ENCODE data around the gene CNNM4.

CNNM4 gene

DNA sequence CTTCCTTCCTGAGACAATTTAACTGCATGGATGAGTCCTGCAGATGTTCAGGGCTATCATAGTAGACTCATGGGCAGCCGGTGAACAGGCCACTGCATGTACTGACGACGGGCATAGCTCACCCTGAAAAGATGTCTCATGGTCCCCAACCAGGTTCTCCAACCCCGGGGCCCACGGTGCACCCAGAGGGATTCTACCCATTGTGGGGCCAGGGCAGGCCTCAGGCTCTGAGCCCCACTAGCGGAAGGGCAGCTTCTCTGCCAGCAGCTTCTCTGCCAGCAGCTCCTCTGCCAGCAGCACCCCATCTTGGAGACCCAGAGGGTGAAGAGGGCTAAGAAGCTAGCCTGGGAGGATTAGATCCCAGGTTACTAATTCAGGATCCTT lies 3.2 kb upstream of the CNNM4 start:
- Histone ChIP-seq H3K27ac (ENCODE audit: low read depth, low read length) (no peak overlapping the region), H3K27me3 (ENCODE audit: control insufficient read depth in 1 of 2, insufficient read depth in 2 of 2, low read length in 2 of 2) (no peaks in the 10 kb centered on the region)

DNA sequence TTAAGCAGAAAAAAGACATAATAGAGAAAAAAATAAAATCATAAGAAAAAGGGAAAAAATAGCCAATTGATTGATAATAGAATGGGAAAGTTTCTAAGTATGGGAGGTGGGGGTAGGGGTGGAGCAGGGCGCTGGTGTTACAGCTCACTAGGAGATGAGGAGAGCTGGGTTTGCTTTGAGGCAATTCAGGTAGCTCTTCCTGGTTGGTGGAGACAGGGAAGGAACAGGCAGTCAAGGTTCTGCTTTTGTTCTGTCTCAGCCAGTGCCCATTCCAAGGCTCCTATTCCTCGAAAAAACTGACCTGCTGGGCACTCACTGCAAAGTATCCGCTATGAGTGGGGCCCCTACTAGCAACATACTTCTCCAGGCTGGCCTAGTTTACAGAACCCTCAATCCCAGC lies 1.7 kb upstream of the CNNM4 start:
- Histone ChIP-seq H3K27me3 (ENCODE audit: control insufficient read depth in 1 of 2, insufficient read depth in 2 of 2, low read length in 2 of 2) (no peaks in the 10 kb centered on the region), H3K36me3 (ENCODE audit: control insufficient read depth in 1 of 2, insufficient read depth in 2 of 2, low read length in 2 of 2) (no peaks in the 10 kb centered on the region), H3K9ac (ENCODE audit: low read depth in 1 of 2, low read length in 2 of 2) (no peak overlapping the region), H3K9me3 (ENCODE audit: control insufficient read depth in 1 of 2, low read length in 2 of 2) (no peaks in the 10 kb centered on the region), H3K27ac (ENCODE audit: low read depth, low read length) (no peak overlapping the region), H3K4me3 (ENCODE audit: low read depth in 1 of 2, low read length in 2 of 2) (no peak overlapping the region), H3K4me1 (ENCODE audit: control insufficient read depth in 1 of 2, insufficient read depth in 2 of 2, low read length in 2 of 2) (peaks cover 42 to 46% of the 10 kb centered on the region in 2 donors)

More for the DNA sequence above, 3.2 kb upstream of the CNNM4 start:
- Histone ChIP-seq H3K9ac (ENCODE audit: low read depth in 1 of 2, low read length in 2 of 2) (no peak overlapping the region), H3K4me3 (ENCODE audit: low read depth in 1 of 2, low read length in 2 of 2) (no peak overlapping the region), H3K9me3 (ENCODE audit: control insufficient read depth in 1 of 2, low read length in 2 of 2) (no peaks in the 10 kb centered on the region), H3K4me1 (ENCODE audit: control insufficient read depth in 1 of 2, insufficient read depth in 2 of 2, low read length in 2 of 2) (peaks cover 28 to 38% of the 10 kb centered on the region in 2 donors), H3K36me3 (ENCODE audit: control insufficient read depth in 1 of 2, insufficient read depth in 2 of 2, low read length in 2 of 2) (no peaks in the 10 kb centered on the region)

DNA sequence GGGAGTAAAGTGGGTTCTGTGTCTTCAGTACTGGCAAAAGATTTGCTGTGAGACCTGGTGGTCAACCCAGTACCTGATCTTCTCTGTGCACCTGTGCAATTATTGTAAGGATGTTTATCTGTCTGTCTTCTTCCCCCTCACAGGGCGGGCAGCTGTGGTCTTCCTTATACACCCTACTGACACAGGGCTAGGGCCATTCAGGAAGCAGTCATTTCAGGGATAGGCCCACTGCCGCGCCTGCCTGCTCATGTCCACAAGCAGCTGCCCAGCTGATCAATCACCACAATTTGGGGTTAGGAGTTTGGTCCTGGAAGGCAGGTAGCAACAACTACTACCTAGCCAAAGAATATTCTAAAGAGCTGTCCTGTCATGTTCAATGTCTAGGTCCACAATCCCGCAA lies 1.2 kb upstream of the CNNM4 start:
- Histone ChIP-seq H3K27me3 (ENCODE audit: control insufficient read depth in 1 of 2, insufficient read depth in 2 of 2, low read length in 2 of 2) (no peaks in the 10 kb centered on the region), H3K27ac (ENCODE audit: low read depth, low read length) (no peak overlapping the region), H3K9me3 (ENCODE audit: control insufficient read depth in 1 of 2, low read length in 2 of 2) (no peaks in the 10 kb centered on the region), H3K4me3 (ENCODE audit: low read depth in 1 of 2, low read length in 2 of 2) (no peak overlapping the region), H3K4me1 (ENCODE audit: control insufficient read depth in 1 of 2, insufficient read depth in 2 of 2, low read length in 2 of 2) (peaks cover 48 to 50% of the 10 kb centered on the region in 2 donors), H3K36me3 (ENCODE audit: control insufficient read depth in 1 of 2, insufficient read depth in 2 of 2, low read length in 2 of 2) (no peaks in the 10 kb centered on the region), H3K9ac (ENCODE audit: low read depth in 1 of 2, low read length in 2 of 2) (no peak overlapping the region)

DNA sequence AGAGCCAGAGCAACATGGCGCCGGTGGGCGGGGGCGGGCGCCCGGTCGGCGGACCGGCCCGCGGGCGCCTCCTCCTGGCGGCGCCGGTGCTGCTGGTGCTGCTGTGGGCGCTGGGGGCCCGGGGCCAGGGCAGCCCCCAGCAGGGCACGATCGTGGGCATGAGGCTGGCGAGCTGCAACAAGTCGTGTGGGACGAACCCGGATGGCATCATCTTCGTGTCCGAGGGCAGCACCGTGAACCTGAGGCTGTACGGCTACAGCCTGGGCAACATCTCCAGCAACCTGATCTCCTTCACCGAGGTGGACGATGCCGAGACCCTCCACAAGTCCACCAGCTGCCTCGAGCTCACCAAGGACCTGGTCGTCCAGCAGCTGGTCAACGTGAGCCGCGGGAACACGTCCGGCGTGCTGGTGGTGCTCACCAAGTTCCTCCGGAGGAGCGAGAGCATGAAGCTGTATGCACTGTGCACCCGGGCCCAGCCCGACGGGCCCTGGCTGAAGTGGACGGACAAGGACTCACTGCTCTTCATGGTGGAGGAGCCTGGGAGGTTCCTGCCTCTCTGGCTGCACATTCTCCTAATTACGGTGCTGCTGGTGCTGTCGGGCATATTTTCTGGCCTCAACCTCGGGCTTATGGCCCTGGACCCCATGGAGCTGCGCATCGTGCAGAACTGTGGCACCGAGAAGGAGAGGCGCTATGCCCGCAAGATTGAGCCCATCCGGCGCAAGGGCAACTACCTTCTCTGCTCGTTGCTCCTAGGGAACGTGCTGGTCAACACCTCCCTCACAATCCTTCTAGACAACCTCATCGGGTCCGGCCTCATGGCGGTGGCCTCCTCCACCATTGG lies 507 bp downstream of the CNNM4 start:
- Histone ChIP-seq H3K27ac (ENCODE audit: low read depth, low read length) (peak overlapping the region; percentile 80), H3K9ac (ENCODE audit: low read depth in 1 of 2, low read length in 2 of 2) (peak overlapping the region; percentile 74 to 89), H3K9me3 (ENCODE audit: control insufficient read depth in 1 of 2, low read length in 2 of 2) (no peaks in the 10 kb centered on the region), H3K36me3 (ENCODE audit: control insufficient read depth in 1 of 2, insufficient read depth in 2 of 2, low read length in 2 of 2) (no peaks in the 10 kb centered on the region), H3K4me1 (ENCODE audit: control insufficient read depth in 1 of 2, insufficient read depth in 2 of 2, low read length in 2 of 2) (peaks cover 55 to 57% of the 10 kb centered on the region in 2 donors), H3K4me3 (ENCODE audit: low read depth in 1 of 2, low read length in 2 of 2) (peak overlapping the region; percentile 81 to 99), H3K27me3 (ENCODE audit: control insufficient read depth in 1 of 2, insufficient read depth in 2 of 2, low read length in 2 of 2) (no peaks in the 10 kb centered on the region)

DNA sequence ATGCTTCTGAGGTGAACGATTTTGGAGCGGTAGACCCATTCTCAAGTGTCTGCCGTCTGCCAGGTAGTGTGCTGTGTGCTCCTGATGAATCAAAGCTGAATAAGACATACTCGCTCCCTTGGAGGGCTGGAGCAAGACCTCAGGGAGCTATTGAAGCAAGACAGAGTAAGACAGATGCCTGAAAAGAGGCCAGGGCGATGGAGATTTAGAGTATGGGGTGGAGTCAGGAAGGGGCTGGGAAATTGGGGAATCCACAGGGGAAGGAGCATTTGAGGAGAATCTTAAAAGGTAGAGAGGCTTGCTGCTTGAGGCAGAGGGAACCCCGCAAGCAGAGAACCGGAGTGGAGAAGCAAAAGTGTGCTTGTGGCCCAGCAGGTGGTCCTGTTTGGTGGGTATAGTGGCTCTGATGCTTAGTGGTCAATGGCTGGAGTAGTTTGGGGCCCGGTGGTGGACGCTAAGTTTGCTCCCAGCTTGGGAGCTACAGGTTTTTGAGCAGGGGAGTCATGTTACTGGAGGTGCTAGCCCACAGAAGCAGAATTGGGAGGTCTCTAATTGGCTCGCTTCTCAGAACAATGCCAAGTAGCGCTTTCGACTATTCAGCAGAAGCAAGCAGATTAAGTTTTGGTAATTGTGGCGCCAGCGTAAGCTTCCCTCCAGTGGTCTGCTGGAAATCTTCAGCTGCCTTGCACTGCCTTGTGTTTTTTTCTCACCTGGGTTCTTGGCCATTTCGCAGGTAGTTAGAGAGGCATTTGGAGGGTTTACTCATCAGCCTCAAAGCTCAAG lies 2.0 kb downstream of the CNNM4 start:
- Histone ChIP-seq H3K9me3 (ENCODE audit: control insufficient read depth in 1 of 2, low read length in 2 of 2) (no peaks in the 10 kb centered on the region), H3K27ac (ENCODE audit: low read depth, low read length) (no peak overlapping the region), H3K4me1 (ENCODE audit: control insufficient read depth in 1 of 2, insufficient read depth in 2 of 2, low read length in 2 of 2) (peaks cover 68 to 72% of the 10 kb centered on the region in 2 donors), H3K9ac (ENCODE audit: low read depth in 1 of 2, low read length in 2 of 2) (peak overlapping the region; percentile 66 to 74), H3K4me3 (ENCODE audit: low read depth in 1 of 2, low read length in 2 of 2) (peak overlapping the region; percentile 81 to 99), H3K36me3 (ENCODE audit: control insufficient read depth in 1 of 2, insufficient read depth in 2 of 2, low read length in 2 of 2) (no peaks in the 10 kb centered on the region), H3K27me3 (ENCODE audit: control insufficient read depth in 1 of 2, insufficient read depth in 2 of 2, low read length in 2 of 2) (no peaks in the 10 kb centered on the region)

DNA sequence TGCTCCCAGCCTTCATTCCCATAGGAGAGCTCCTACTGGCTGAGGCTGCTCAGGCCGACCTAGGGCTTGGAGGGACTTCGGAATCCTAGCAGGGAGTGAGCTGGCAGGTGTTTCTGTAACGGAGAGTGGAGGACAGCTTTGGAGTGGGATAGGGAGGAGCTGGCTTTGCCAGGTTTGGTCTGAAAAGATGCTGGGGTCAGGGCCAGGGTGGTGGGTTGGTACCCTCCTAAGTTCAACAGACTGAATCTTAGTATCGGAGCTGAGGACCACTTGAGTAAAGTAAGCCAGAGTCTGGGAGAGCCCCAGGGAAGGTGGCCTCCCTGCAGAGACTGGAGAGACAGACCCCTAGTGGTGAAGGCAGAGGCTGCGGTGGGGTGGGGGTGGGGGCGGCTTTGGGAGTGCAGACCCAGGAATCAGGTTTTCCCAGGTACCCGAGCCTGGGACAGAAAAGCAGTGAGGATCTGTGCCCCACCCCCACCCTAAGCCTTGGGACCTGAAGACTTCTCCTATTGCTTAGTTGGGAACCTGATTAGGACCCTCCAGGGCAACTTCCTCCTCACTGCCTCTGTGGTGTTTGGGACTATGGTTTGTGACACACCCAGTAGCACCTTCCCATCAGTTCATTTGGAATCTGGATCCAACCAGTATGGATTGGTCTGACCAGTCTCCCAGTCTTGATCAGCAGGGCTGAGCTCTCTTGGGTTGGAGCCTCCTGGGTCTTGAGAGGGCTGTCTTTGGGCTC lies 3.0 kb downstream of the CNNM4 start:
- H3K4me3 ChIP-seq (ENCODE audit: low read depth in 1 of 2, low read length in 2 of 2), result peak overlapping the region; percentile 81 to 99
- no peaks in the 10 kb centered on the region for H3K36me3 ChIP-seq (ENCODE audit: control insufficient read depth in 1 of 2, insufficient read depth in 2 of 2, low read length in 2 of 2)
- H3K9me3 ChIP-seq (ENCODE audit: control insufficient read depth in 1 of 2, low read length in 2 of 2), result no peaks in the 10 kb centered on the region
- H3K27me3 ChIP-seq (ENCODE audit: control insufficient read depth in 1 of 2, insufficient read depth in 2 of 2, low read length in 2 of 2), result no peaks in the 10 kb centered on the region
- peak overlapping the region; percentile 46 for H3K27ac ChIP-seq (ENCODE audit: low read depth, low read length)
- peaks cover 74 to 76% of the 10 kb centered on the region in 2 donors for H3K4me1 ChIP-seq (ENCODE audit: control insufficient read depth in 1 of 2, insufficient read depth in 2 of 2, low read length in 2 of 2)
- peak overlapping the region; percentile 66 to 74 for H3K9ac ChIP-seq (ENCODE audit: low read depth in 1 of 2, low read length in 2 of 2)

DNA sequence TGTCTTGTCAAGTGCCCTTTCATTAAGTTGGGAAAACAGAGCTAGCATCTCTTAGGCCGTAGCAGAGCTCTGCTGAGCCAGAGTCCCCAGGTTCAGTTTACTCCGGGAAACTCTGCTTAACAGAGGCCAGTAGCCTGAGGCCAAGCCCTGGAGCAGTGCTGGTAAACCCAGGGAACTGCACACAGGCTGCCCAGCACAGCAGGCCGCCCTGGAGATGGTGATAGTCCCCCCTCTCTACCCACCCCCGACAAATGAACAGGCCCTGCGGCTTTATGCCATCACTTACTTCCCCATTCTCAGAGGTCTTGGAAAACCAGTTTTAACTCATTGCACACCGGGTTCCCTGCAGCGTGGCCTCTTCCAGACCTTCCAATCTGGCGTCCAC lies 3.5 kb downstream of the CNNM4 start:
- Histone ChIP-seq H3K4me3 (ENCODE audit: low read depth in 1 of 2, low read length in 2 of 2) (peak overlapping the region; percentile 81 to 99), H3K27me3 (ENCODE audit: control insufficient read depth in 1 of 2, insufficient read depth in 2 of 2, low read length in 2 of 2) (no peaks in the 10 kb centered on the region), H3K4me1 (ENCODE audit: control insufficient read depth in 1 of 2, insufficient read depth in 2 of 2, low read length in 2 of 2) (peaks cover 71 to 77% of the 10 kb centered on the region in 2 donors), H3K9ac (ENCODE audit: low read depth in 1 of 2, low read length in 2 of 2) (peak overlapping the region; percentile 66 to 74), H3K9me3 (ENCODE audit: control insufficient read depth in 1 of 2, low read length in 2 of 2) (no peaks in the 10 kb centered on the region), H3K27ac (ENCODE audit: low read depth, low read length) (peak overlapping the region; percentile 46), H3K36me3 (ENCODE audit: control insufficient read depth in 1 of 2, insufficient read depth in 2 of 2, low read length in 2 of 2) (no peaks in the 10 kb centered on the region)

DNA sequence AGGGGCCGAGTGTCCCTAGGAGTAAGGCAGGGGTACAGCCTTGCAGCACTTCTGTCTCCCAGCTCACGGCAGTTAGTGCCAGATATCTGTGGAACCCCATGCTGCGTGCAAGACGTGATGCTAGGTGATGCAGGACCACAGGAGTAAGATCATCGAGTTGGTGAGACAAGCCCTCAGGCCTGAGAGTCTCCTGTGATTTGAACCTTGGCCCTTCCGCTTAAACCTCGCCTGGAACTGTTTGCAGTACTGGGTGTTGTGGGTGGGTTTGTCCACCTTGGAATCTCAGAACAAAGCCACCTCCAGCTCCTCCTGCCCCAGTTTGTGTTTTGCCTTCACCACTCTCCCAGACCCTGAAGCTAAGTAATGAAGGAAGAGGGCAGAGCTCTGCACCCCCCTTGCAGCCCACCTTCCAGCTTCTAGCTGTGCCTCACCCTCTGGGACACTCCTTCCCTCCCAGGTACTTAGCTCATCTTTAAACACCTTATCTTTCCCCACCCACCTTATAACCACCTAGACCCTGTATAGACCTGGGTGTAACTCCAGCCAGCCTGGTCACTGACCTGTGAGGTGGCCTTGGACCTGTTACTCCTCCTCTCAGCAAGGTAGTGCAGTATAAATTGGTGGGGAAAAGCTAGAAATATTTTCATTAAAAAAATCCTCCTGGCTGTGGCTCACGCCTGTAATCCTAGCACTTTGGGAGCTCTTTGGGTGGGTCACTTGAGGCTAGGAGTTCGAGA lies 6.6 kb downstream of the CNNM4 start:
- H3K27me3 ChIP-seq (ENCODE audit: control insufficient read depth in 1 of 2, insufficient read depth in 2 of 2, low read length in 2 of 2), result no peaks in the 10 kb centered on the region
- H3K36me3 ChIP-seq (ENCODE audit: control insufficient read depth in 1 of 2, insufficient read depth in 2 of 2, low read length in 2 of 2), result no peaks in the 10 kb centered on the region
- H3K9ac ChIP-seq (ENCODE audit: low read depth in 1 of 2, low read length in 2 of 2), result peak overlapping the region in 1 of 2 donors; percentile 1
- H3K9me3 ChIP-seq (ENCODE audit: control insufficient read depth in 1 of 2, low read length in 2 of 2), result no peaks in the 10 kb centered on the region
- H3K4me3 ChIP-seq (ENCODE audit: low read depth in 1 of 2, low read length in 2 of 2), result peak overlapping the region in 1 of 2 donors; percentile 22
- H3K27ac ChIP-seq (ENCODE audit: low read depth, low read length), result no peak overlapping the region
- peaks cover 60 to 70% of the 10 kb centered on the region in 2 donors for H3K4me1 ChIP-seq (ENCODE audit: control insufficient read depth in 1 of 2, insufficient read depth in 2 of 2, low read length in 2 of 2)

DNA sequence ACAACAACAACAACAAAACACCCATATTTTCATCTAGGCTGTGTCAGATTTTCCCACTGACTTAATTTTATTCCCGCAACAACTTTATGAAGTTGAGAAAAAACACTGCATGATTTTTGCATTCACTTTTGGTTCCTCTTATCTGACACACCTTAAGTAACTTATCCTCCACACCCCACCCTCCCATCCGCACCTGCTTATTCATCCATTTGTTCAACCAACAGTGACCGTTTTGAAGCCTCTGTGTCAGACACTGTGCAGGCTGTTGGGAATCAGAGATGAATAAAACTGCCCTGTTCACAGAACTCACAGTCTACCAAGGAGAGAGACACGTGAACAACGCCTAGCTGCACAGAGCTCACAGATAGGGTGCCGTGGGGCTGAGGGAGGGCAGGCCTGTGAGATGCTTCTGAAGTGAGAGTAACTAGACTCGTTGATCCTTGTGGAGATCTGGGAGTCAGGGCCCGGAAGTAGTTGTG lies 7.4 kb downstream of the CNNM4 start:
- no peaks in the 10 kb centered on the region for H3K27me3 ChIP-seq (ENCODE audit: control insufficient read depth in 1 of 2, insufficient read depth in 2 of 2, low read length in 2 of 2)
- peak overlapping the region; percentile 18 to 46 for H3K4me3 ChIP-seq (ENCODE audit: low read depth in 1 of 2, low read length in 2 of 2)
- no peaks in the 10 kb centered on the region for H3K9me3 ChIP-seq (ENCODE audit: control insufficient read depth in 1 of 2, low read length in 2 of 2)
- H3K27ac ChIP-seq (ENCODE audit: low read depth, low read length), result no peak overlapping the region
- H3K9ac ChIP-seq (ENCODE audit: low read depth in 1 of 2, low read length in 2 of 2), result peak overlapping the region; percentile 1 to 4
- no peaks in the 10 kb centered on the region for H3K36me3 ChIP-seq (ENCODE audit: control insufficient read depth in 1 of 2, insufficient read depth in 2 of 2, low read length in 2 of 2)
- peaks cover 57 to 70% of the 10 kb centered on the region in 2 donors for H3K4me1 ChIP-seq (ENCODE audit: control insufficient read depth in 1 of 2, insufficient read depth in 2 of 2, low read length in 2 of 2)
